Astrocyte of the cerebellum (primary cell): Measurements from ENCODE around the gene CAMK2B.

Experiments used
- DNase-seq: peaks from one replicate; pipeline ENCODE4 v3.0.0-alpha.2; 2011; ENCODE audit warnings: low read depth
- H3K4me3 ChIP-seq: 2 replicates; pipeline ENCODE4 v1.5.1; 2011; ENCODE audit warnings: mild to moderate bottlenecking, low read depth, low read length, moderate library complexity
- CTCF ChIP-seq: IDR thresholded peaks from 2 replicates; pipeline ENCODE4 v1.5.1; 2012; ENCODE audit warnings: low read length, low read depth, moderate library complexity, mild to moderate bottlenecking; ENCODE audit errors: missing control alignments
- in situ Hi-C: cut with HindIII; loops from 2 replicates; pipeline ENCODE4 v1.10.0; 2017; ENCODE audit warnings: low sequenced_read_pairs

CAMK2B gene

GRCh38 chr7:44326261-44327125 is 1.1 kb upstream of the CAMK2B start:
- in situ Hi-C loops, result no loop called here
- no peak for TF ChIP-seq CTCF
- H3K4me3 ChIP-seq, result no peak overlapping the region
- DNase-seq, result no peak

DNA sequence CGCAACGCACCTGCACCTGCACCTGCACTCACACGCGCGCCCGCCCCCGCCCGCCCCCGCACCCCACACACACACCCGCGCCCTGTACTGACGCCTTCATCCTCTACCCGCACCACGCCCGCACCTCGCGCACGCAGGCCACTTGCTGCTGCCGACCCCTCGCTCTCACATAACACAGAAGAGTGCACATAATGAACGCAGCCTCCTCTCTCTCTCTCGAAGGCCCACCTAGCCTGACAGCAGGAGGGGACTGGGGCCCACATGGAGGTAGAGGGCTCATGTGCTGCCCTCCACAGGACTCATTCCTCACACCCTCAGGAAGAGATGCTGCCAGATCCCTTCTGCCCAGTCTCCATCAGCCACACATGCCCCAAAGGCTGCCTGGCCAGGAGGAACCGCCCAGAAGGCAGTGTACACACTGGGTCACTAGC is 432 bp upstream of the CAMK2B start:
- no peak for DNase-seq
- no peak overlapping the region for H3K4me3 ChIP-seq
- TF ChIP-seq CTCF, result no peak
- in situ Hi-C loops, result no loop called here

GRCh38 chr7:44324481-44325200 is 753 bp downstream of the CAMK2B start:
- H3K4me3 ChIP-seq, result no peak overlapping the region
- DNase-seq, result no peak
- no peak for TF ChIP-seq CTCF
- in situ Hi-C loops, result no loop called here

GRCh38 chr7:44324204-44324480 is 1.3 kb downstream of the CAMK2B start:
- no peak overlapping the region for H3K4me3 ChIP-seq
- DNase-seq, result no peak
- in situ Hi-C loops, result no loop called here
- TF ChIP-seq CTCF, result no peak

DNA sequence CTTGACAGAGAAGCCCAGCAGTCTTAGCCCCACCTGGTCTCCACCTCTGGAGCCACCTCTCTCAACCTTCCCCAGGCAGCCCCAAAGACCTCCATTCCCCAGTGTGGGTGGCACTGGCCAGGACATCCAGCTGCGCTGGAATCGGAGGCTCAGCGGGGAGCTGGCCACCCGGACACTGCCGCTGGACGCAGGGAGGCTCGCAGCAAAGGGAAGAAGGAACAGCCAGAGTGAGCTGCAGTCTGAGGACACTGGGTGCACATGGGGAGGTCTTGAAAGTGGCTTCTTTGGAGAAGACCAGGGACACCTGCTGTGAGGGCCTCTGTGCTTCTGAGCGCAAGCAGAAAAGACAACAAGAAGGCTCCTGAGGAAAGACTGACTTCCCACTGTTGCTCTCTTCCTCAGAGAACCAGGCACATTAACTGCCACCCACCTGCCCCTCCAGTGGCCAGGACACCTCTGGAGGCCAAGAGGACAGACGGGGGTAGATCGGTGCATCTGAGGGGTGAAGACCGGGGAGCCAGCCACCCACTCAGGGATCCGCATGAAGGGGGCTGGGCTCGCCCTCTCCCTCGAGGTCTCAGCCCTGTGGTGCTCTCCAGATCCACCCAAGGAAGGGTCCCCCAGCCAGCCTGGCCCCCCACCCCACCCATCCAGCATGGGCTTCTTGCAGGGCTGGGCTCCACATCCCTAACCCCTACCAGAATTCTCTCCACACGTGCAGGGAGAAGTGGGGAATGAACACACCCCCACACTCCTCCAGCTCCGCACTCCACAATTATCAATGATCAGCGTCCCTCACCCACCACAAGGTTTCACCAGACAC is 1.8 kb downstream of the CAMK2B start:
- in situ Hi-C loops, result no loop called here
- no peak for TF ChIP-seq CTCF
- no peak overlapping the region for H3K4me3 ChIP-seq
- no peak for DNase-seq

DNA sequence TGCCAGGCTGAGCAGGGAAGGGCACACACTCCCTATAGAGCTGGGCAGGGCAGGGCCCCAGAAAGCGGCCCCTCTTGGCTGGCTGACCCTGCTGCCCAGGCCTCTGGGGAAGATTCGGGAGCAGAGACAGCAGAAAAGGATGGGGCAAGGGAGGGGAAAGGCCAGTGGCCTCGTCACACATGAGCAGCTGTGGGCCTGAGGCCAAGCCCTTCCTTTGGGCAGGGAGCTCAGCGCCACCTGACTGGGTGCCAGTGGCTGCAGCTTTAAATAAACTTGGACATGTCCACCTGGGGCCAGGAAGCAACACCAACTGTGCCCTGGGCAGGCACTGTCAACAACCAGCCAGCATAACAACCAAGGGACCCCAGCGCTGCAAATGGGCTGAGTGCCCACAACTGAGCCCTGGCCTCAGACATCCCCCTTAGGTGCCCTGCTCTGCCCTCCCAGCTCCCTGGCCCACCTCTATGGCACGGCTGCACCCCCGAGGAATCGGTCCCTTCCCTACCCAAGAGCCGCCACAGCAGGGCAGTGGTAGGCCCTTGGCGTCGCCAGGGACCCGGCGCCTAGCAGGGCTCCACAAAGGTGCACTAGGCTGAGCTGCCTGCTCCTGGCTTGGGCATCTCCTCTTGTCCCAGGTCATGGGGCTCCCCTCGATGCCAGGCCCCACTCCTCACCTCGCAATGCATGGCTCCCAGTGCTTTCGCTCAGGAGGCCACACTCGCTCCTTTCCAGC is 2.6 kb downstream of the CAMK2B start:
- DNase-seq, result no peak
- in situ Hi-C loops, result no loop called here
- TF ChIP-seq CTCF, result no peak
- H3K4me3 ChIP-seq, result no peak overlapping the region
